HG02943 (cell line): ENCODE results near the gene EID3.

ENCODE experiments used
- ATAC-seq: cut with Tn5 transposase; IDR thresholded peaks from one replicate; pipeline ENCODE4 v1.9.1; 2021; ENCODE audit warnings: mild to moderate bottlenecking, low read depth, moderate library complexity; ENCODE audit not compliant: unreplicated experiment

The EID3 gene

GRCh38 chr12:104353012-104353981 is 49.8 kb downstream of the EID3 start:
- ATAC-seq: no peak

GRCh38 chr12:104354167-104354867 is 50.8 kb downstream of the EID3 start:
- ATAC-seq: no peak
